Progenitor cell of endocrine pancreas (in vitro differentiated cells): ENCODE results near the gene NEK8. TPM values are rescaled to one million over a fixed set of nuclear protein-coding genes. Genes with fewer than 3 reads are reported as not detected.
"Not testable (repeated sequence)": the region's sequence is repeated elsewhere in the genome, so short reads cannot be mapped to it uniquely, and the experiment has no call there.

Experiments
- DNase-seq: peaks from one replicate; pipeline ENCODE4 v3.0.0; 2021; ENCODE audit warnings: low spot score; ENCODE audit not compliant: unreplicated experiment
- H3K27ac Mint-ChIP-seq: 2 replicates; pipeline ENCODE4 v1.8.0; 2021; ENCODE audit warnings: mild to moderate bottlenecking, moderate library complexity, mixed read lengths
- H3K27me3 Mint-ChIP-seq: 2 replicates; pipeline ENCODE4 v1.8.0; 2021; ENCODE audit warnings: mixed read lengths
- H3K36me3 Mint-ChIP-seq: 2 replicates; pipeline ENCODE4 v1.8.0; 2022; ENCODE audit warnings: mixed read lengths; ENCODE audit not compliant: insufficient read depth
- H3K4me1 Mint-ChIP-seq: 2 replicates; pipeline ENCODE4 v1.8.0; 2021; ENCODE audit warnings: low read depth, mixed read lengths
- H3K4me3 Mint-ChIP-seq: 2 replicates; pipeline ENCODE4 v1.8.0; 2021; ENCODE audit warnings: low read depth, mild to moderate bottlenecking, moderate library complexity, mixed read lengths
- H3K9me3 Mint-ChIP-seq: 2 replicates; pipeline ENCODE4 v1.8.0; 2021; ENCODE audit warnings: low read depth, mixed read lengths
- CTCF ChIP-seq: fragments of 200-600 bp; sonication (generic); IDR thresholded peaks from one replicate; pipeline ENCODE4 v1.5.0; 2021; ENCODE audit warnings: antibody characterized with exemption, mild to moderate bottlenecking; ENCODE audit not compliant: unreplicated experiment
- total RNA-seq: library from RNA; stranded (reverse); gene quantifications from 2 replicates; pipeline ENCODE4 v1.2.1, GENCODE V29; 2021

The NEK8 gene
- total RNA-seq, 1 donor from 2014 or later, result 15.4 TPM

- H3K4me3 Mint-ChIP-seq, result peak overlapping the region; percentile 89
- H3K9me3 Mint-ChIP-seq, result no peaks in the 10 kb centered on the region
- peaks cover 31% of the 10 kb centered on the region for H3K4me1 Mint-ChIP-seq
These were observed 1.7 kb upstream of the NEK8 start for GRCh38 chr17:28726627-28727491.

GRCh38 chr17:28729950-28730330 lies 1.4 kb downstream of the NEK8 start:
- Mint-ChIP-seq H3K4me1 (peaks cover 14% of the 10 kb centered on the region), H3K4me3 (no peak overlapping the region), H3K27me3 (no peaks in the 10 kb centered on the region), H3K9me3 (no peaks in the 10 kb centered on the region), H3K36me3 (no peaks in the 10 kb centered on the region), H3K27ac (peak overlapping the region; percentile 1)
- DNase-seq, result no peak
- no peak for TF ChIP-seq CTCF

More at GRCh38 chr17:28726627-28727491, 1.7 kb upstream of the NEK8 start:
- DNase-seq, result peak; percentile 97
- peak overlapping the region; percentile 98 for H3K27ac Mint-ChIP-seq
- H3K36me3 Mint-ChIP-seq, result peaks cover 14% of the 10 kb centered on the region
- peak; percentile 98 for TF ChIP-seq CTCF
- no peaks in the 10 kb centered on the region for H3K27me3 Mint-ChIP-seq

- Mint-ChIP-seq H3K27me3 (no peaks in the 10 kb centered on the region), H3K4me1 (peaks cover 3% of the 10 kb centered on the region), H3K36me3 (peaks cover 2% of the 10 kb centered on the region), H3K27ac (no peak overlapping the region), H3K9me3 (no peaks in the 10 kb centered on the region), H3K4me3 (no peak overlapping the region)
- TF ChIP-seq CTCF, result no peak
- no peak for DNase-seq
These were observed 4.8 kb downstream of the NEK8 start for GRCh38 chr17:28733346-28733745.

- Mint-ChIP-seq H3K9me3 (no peaks in the 10 kb centered on the region), H3K36me3 (peaks cover 5% of the 10 kb centered on the region), H3K4me3 (no peak overlapping the region), H3K4me1 (no peaks in the 10 kb centered on the region), H3K27ac (no peak overlapping the region), H3K27me3 (no peaks in the 10 kb centered on the region)
- no peak for TF ChIP-seq CTCF
- DNase-seq, result no peak
These were observed 6.2 kb downstream of the NEK8 start for GRCh38 chr17:28734712-28735241.

- peaks cover 6% of the 10 kb centered on the region for H3K36me3 Mint-ChIP-seq
These were observed 6.7 kb downstream of the NEK8 start for GRCh38 chr17:28735242-28735722.

DNA sequence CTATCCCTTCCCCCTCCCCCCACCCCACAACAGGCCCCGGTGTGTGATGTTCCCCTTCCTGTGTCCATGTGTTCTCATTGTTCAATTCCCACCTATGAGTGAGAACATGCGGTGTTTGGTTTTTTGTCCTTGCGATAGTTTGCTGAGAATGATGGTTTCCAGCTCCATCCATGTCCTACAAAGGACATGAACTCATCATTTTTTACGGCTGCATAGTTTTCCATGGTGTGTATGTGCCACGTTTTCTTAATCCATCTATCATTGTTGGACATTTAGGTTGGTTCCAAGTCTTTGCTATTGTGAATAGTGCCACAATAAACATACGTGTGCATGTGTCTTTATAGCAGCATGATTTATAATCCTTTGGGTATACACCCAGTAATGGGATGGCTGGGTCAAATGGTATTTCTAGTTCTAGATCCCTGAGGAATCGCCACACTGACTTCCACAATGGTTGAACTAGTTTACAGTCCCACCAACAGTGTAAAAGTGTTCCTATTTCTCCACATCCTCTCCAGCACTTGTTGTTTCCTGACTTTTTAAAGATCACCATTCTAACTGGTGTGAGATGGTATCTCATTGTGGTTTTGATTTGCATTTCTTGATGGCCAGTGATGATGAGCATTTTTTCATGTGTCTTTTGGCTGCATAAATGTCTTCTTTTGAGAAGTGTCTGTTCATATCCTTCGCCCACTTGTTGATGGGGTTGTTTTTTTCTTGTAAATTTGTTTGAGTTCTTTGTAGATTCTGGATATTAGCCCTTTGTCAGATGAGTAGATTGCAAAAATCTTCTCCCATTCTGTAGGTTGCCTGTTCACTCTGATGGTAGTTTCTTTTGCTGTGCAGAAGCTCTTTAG lies 7.6 kb downstream of the NEK8 start:
- not testable (repeated sequence) for DNase-seq, H3K9me3 Mint-ChIP-seq, H3K36me3 Mint-ChIP-seq, H3K27me3 Mint-ChIP-seq, H3K27ac Mint-ChIP-seq, H3K4me3 Mint-ChIP-seq, H3K4me1 Mint-ChIP-seq

More at GRCh38 chr17:28735242-28735722, 6.7 kb downstream of the NEK8 start:
- DNase-seq, result no peak
- no peaks in the 10 kb centered on the region for H3K27me3 Mint-ChIP-seq
- H3K9me3 Mint-ChIP-seq, result no peaks in the 10 kb centered on the region
- no peaks in the 10 kb centered on the region for H3K4me1 Mint-ChIP-seq
- no peak for TF ChIP-seq CTCF
- H3K4me3 Mint-ChIP-seq, result no peak overlapping the region
- H3K27ac Mint-ChIP-seq, result no peak overlapping the region
